NCI-H526 (cell line): ENCODE data around the gene PROX1.
"Not testable (repeated sequence)": the region's sequence is repeated elsewhere in the genome, so short reads cannot be mapped to it uniquely, and the experiment has no call there.

Experiments used
- DNase-seq, 2 experiments: peaks; one replicate each; lab custom pipeline; 2025; lab: John Stamatoyannopoulos, UW

PROX1 gene

GRCh38 chr1:214072426-214073157 lies 84.8 kb downstream of the PROX1 start:
- no peak for DNase-seq

DNA sequence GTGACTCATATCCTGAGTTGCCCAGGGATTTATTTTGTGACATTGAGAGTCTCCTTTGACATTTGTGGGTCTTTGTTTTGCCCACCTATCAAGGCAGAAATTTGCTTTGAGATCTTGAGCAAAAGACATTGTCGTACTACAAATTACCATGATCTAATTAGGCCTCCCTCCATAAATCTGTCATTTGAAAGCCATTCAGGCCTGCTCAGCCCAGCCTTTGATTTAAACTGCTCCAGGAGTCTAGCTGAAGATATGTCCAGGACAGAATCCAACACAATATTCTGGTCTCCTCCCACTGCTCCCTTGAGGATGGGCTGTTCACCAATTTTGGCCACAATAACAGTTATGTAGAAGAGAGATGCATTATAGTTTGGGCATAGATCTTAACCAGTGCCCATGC lies 86.7 kb downstream of the PROX1 start:
- DNase-seq = no peak

DNA sequence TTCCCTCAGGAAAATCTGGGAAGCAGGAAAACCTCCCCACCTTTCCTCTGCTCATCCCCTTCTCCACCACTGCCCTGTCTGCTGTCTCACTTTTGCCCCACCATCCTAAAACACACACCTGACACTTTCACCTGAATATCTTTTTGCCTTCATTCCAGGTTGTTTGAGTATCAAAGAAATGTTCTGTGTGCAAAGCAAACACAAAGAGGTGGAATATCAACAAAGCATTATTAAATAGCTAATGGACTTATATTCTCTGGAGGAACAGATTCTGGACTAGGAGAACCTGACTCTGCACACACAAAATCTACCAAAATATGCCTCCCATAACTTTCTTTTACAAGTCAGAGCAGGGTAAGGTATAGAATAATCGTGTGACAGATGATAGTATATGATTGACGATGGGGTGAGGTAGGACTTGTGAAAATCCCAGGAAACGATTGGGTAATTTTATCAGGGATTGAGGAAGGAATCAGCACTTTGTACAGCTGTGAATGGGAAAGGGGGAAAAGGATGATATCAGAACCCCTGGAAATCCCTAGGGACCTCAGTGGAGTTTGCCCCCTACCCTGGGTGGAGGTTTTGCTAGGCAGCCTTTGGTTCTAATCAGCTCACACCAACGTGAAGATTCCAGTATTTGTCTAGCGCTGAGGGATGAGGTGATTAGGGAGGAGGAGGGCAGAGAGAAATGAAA lies 87.7 kb downstream of the PROX1 start:
- DNase-seq = no peak

DNA sequence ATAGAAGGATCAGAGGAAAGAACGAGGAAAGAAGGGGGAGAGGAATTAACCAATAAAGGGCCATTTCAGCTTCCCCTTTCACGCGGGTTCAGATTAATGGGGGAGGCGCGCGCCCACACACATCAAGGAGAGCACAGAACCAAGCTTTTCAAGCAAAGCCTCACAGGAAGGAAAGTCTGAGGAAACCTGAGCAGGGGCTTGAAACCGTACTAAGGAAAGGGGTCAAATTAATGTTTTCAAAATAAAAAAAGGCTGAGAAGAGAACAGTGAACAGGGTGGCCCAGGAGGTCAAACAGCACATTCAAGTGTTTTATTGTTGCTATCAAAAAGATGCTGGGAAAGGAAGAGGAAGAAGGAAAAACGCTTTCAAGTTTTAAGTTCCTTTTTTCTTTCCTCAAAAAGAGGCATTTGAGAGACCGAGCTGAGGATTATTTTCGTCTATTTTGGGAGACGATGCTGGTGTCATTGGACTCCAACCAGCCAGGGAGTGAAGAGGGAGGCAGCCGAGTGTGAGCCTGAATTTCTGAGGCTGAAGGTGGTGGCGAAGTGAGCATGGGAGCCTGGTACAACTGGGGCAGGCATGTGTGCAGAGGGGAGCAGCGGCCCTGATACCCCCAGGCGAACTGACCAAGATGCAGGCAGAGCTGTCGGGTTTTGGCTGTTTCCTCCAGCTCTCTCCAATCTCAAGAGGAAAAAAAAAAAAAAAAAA lies 88.4 kb downstream of the PROX1 start:
- no peak for DNase-seq

- DNase-seq = no peak
Observed at GRCh38 chr1:214076708-214077065, 88.9 kb downstream of the PROX1 start.

DNA sequence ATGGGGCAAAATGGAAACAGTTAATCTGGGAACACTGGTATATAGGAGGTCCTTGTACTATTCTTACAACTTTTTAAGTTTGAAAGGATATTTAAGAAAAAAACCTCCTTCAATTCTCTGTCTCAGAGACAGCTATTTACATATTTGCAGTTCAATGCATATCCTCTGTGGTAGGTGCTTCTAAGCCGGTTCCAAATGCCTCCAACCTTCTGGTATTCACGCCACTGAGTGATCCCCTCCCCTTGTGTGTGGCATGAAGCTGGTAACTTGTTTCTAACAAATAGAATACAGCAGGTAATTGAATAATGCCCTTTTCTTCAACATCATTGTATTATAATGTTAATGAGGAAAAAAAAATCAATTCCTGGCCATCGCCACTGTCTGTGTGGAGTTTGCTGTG lies 91.2 kb downstream of the PROX1 start:
- DNase-seq = no peak

- DNase-seq = no peak
Observed at GRCh38 chr1:214085325-214085724, 97.6 kb downstream of the PROX1 start.

DNA sequence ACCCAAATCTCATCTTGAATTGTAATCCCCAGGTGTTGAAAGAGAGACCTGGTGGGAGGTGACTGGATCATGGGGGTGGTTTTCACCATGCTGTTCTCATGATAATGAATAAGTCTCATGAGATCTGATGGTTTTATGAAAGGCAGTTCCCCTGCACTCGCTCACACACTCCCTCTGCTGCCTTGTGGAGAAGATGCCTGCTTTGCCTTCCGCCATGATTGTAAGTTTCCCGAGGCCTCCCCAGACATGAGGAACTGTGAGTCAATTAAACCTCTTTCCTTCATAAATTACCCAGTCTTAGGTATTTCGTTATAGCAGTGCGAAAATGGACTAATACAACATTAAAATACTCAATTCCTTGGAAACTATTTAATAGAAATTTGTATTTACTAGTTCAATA lies 99.2 kb downstream of the PROX1 start:
- peak in 1 of 2 experiments; percentile 12 for DNase-seq

DNA sequence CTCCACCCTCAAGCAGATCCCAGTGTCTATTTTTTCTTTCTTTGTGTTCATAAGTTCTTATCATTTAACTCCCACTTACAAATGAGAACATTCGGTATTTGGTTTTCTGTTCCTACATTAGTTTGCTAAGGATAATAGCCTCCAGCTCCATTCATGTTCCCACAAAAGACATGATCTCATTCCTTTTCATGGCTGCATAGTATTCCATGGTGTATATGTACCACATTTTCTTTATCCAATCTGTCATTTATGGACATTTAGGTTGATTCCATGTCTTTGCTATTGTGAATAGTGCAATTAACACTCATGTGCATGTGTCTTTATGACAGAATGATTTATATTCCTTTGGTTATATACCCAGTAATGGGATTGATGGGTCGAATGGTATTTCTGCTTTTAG lies 101.2 kb downstream of the PROX1 start:
- DNase-seq = not testable (repeated sequence)
